ENCODE measurements around the gene STUM.
"Not testable (repeated sequence)": the region's sequence is repeated elsewhere in the genome, so short reads cannot be mapped to it uniquely, and the experiment has no call there.

The STUM gene

GRCh38 chr1:226604560-226605317, 56.2 kb downstream of the STUM start:
- no peak for DNase-seq (ENCODE audit: low spot score)

GRCh38 chr1:226605318-226605950, 56.9 kb downstream of the STUM start:
- no peak for DNase-seq (ENCODE audit: low spot score)

GRCh38 chr1:226606311-226607267, 58.0 kb downstream of the STUM start:
- no peak for DNase-seq (ENCODE audit: low spot score)

- DNase-seq (ENCODE audit: low spot score): no peak
These were observed 58.7 kb downstream of the STUM start for GRCh38 chr1:226607268-226607660.

- DNase-seq (ENCODE audit: low spot score): no peak
These were observed 59.3 kb downstream of the STUM start for GRCh38 chr1:226607821-226608220.

- DNase-seq (ENCODE audit: low spot score): peak; percentile 81
These were observed 60.3 kb downstream of the STUM start for GRCh38 chr1:226608699-226609505.

- no peak for DNase-seq (ENCODE audit: low spot score)
These were observed 61.4 kb downstream of the STUM start for GRCh38 chr1:226609836-226610455.

GRCh38 chr1:226610671-226611070, 62.1 kb downstream of the STUM start:
- no peak for DNase-seq (ENCODE audit: low spot score)

GRCh38 chr1:226611301-226611700, 62.7 kb downstream of the STUM start:
- DNase-seq (ENCODE audit: low spot score): no peak

GRCh38 chr1:226611980-226612379, 63.4 kb downstream of the STUM start:
- DNase-seq (ENCODE audit: low spot score): not testable (repeated sequence)

- DNase-seq (ENCODE audit: low spot score): no peak
These were observed 67.3 kb downstream of the STUM start for GRCh38 chr1:226615876-226616275.

GRCh38 chr1:226616636-226617035, 68.1 kb downstream of the STUM start:
- DNase-seq (ENCODE audit: low spot score): no peak

GRCh38 chr1:226617109-226617508, 68.5 kb downstream of the STUM start:
- no peak for DNase-seq (ENCODE audit: low spot score)

GRCh38 chr1:226617719-226618118, 69.2 kb downstream of the STUM start:
- DNase-seq (ENCODE audit: low spot score): not testable (repeated sequence)

- DNase-seq (ENCODE audit: low spot score): no peak
These were observed 69.8 kb downstream of the STUM start for GRCh38 chr1:226618380-226618779.

GRCh38 chr1:226619031-226619430, 70.5 kb downstream of the STUM start:
- DNase-seq (ENCODE audit: low spot score): no peak

GRCh38 chr1:226622012-226622411, 73.4 kb downstream of the STUM start:
- no peak for DNase-seq (ENCODE audit: low spot score)

- no peak for DNase-seq (ENCODE audit: low spot score)
These were observed 76.0 kb downstream of the STUM start for GRCh38 chr1:226624526-226624925.

GRCh38 chr1:226625326-226625725, 76.8 kb downstream of the STUM start:
- DNase-seq (ENCODE audit: low spot score): no peak

GRCh38 chr1:226625832-226626576, 77.4 kb downstream of the STUM start:
- DNase-seq (ENCODE audit: low spot score): no peak

- peak; percentile 76 for DNase-seq (ENCODE audit: low spot score)
These were observed 78.0 kb downstream of the STUM start for GRCh38 chr1:226626577-226626956.

Data from Ammon's horn (tissue), 1 donor.